HG02571 (cell line): ENCODE results near the gene ZBTB20.
A peak's percentile ranks its signal among the peaks of the same experiment; 100 is the strongest.
"Not testable (repeated sequence)": the region's sequence is repeated elsewhere in the genome, so short reads cannot be mapped to it uniquely, and the experiment has no call there.

Experiments used
- ATAC-seq: cut with Tn5 transposase; IDR thresholded peaks from one replicate; pipeline ENCODE4 v1.9.1; 2021; ENCODE audit warnings: mild to moderate bottlenecking, moderate library complexity; ENCODE audit not compliant: unreplicated experiment

ZBTB20 gene

GRCh38 chr3:115146418-115147328, at the start of gene ZBTB20:
Gene ZBTB20 (minus strand): TSS chr3:115147288.
- ATAC-seq: peak; percentile 28

DNA sequence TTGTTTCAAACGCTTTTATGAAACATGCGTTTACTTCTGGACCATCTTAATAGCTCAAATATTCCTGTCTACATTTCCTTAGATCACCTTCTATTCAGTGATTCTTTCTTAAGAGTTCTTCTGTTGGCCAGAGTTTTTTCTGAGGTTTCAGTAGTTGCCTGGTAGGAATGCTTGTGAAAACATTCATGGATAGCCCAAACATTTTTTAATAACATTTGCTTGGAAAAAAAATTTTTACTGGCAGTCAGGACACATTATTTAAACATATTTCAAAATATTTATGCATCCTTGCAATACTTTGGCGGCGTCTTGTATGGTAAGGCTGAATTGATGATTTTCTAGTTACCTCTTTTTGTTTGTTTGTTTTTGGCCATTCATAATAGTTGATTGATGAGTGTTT, 47.4 kb upstream of the ZBTB20 start:
- no peak for ATAC-seq

DNA sequence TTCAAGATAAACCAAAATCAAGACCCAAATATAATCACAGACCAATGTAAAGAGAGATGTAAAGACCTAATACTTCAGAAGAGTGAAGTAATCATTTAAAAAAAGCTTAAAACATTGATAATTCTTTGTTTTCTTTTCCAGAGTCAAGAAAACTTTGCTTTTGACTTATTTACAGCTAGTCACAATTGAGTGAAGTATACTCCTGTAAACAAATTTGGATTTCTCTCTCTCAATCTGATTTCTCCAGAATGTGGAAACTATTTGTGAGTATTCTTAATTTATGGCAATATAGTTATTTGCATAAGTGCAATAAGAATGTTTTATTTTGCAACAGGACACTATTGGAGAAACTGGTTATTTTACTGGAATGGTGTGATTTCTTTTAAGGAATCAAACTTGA, 43.7 kb upstream of the ZBTB20 start:
- ATAC-seq: no peak

- peak; percentile 100 for ATAC-seq
Observed at GRCh38 chr3:115187149-115187757, 40.2 kb upstream of the ZBTB20 start.

GRCh38 chr3:115186351-115187148, 39.5 kb upstream of the ZBTB20 start:
- peak; percentile 24 for ATAC-seq

GRCh38 chr3:115184859-115185572, 37.9 kb upstream of the ZBTB20 start:
- not testable (repeated sequence) for ATAC-seq

- not testable (repeated sequence) for ATAC-seq
Observed at GRCh38 chr3:115178930-115179329, 31.8 kb upstream of the ZBTB20 start.

DNA sequence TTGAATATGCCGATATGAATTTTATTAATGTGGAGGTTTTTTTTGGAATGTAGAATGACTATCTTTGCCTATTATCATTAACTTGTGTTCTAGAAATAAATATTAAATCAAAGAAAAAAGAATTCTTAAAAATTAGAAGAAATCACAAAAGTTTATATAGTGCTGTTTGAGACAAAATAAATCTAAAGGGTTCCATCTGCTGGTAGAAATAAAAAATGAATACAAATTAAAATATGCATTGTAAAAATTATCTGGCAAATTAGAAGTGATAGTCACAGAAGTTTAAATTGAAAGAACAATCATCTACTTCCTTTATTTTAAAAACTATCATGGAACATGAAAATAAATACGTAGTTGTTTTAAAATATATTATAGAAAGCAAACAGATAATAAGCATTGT, 22.7 kb upstream of the ZBTB20 start:
- no peak for ATAC-seq

GRCh38 chr3:115165701-115166100, 18.6 kb upstream of the ZBTB20 start:
- no peak for ATAC-seq

- no peak for ATAC-seq
Observed at GRCh38 chr3:115165266-115165665, 18.2 kb upstream of the ZBTB20 start.

DNA sequence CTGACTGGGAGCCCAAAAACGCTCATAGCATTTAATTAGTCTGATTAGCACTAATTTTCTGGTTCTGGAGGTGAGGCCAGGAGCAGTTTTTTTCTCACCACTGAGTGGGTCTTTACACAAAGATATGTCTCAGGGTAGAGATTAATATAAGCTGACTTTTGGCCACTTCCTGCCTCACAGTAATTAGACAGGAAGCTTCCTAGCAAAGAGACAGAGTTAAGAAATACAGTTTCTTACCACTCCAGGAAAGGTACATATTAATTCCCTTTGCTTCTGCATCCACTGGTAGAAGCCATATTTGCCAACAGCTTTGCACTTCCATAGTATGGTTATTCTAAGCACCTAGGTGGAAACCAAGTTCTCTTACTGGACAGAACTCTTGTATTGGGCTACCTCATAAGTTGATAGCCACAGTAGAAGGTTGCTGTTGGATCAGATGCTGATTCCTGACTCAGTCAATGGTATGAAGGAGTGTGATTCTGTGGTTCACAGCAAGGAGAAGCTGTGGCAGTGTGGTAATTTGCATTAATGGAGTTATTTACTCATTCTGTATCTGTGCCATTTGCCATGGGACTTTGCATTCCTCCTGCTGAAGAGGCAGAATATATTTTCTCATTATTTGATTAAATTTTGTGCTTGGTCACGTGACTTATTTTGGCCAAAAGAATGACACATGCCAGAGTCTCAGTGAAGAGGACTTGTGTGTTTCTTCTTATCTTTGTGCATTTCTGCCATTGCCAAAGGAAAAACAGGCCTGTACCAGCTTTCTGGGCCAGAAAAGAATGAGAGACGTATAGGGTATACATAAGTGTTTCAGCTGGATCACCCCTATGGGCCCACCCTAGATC, 17.5 kb upstream of the ZBTB20 start:
- ATAC-seq: no peak

DNA sequence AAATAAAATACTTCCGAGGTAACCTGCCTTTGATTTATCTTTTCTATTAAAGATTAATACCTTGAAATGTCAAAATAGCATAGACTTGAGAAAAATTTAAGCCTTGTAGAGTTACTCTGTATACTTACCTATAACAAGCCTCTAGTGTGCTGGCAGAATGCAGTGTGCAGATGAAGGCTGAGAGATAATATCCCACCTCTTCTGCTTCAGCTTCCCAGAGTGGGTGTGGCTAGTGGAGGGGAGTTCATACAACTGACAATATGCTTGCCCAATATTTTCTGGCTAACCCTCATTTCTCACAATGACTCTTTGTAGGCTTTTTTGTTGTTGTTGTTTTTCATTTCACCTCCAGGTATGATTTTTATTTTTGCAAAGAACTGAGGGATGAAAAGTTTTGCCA, 15.7 kb upstream of the ZBTB20 start:
- no peak for ATAC-seq

DNA sequence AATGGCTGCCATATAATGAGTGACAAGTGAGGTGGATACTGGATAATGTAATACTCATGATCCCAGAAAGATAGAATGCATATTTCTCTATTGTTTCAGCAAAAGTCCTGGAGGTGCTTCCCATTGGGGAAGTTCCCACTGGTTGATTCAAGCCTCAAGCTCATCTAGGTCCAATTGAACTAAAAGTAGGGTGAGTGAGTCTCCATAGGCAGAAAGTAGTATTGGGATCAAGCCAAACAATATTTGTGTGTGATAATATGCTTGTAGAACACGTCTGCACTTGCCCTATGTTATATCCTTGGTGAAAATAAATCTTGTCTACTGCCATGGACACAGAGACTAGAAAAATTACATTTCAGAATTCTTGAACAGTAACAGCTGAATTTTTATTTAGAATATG, 14.8 kb upstream of the ZBTB20 start:
- no peak for ATAC-seq

DNA sequence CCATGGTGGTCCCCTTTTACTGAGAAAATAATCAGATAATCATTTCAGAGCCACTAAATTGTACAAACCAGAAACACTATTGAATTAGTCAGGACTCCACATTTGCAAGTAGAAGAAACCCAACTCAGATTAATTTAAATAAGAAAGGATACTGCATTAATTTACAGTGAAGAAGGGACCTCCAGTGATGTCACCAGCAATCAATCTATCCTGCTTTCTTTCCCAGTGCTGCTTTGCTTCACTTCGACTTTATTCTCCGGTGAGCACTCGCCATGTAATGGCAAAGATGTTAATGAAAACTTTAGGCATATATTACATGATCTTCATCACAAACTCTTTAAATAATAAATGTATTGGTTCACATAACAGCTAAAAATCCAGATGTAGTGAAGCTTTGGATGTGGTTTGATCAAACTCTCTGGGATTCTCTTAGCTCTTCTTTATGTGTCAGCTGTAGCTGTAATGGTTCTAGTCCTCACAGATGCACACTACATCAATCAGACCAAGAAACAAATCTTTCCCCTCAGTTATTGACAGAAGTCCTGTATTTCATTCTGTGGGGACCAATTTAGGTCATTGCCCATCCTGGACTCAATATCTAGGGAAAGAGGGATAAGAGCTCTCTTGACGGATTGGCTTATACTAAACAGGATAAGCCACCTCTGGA, 14.2 kb upstream of the ZBTB20 start:
- no peak for ATAC-seq

- ATAC-seq: peak; percentile 100
Observed at GRCh38 chr3:115160295-115160694, 13.2 kb upstream of the ZBTB20 start.

DNA sequence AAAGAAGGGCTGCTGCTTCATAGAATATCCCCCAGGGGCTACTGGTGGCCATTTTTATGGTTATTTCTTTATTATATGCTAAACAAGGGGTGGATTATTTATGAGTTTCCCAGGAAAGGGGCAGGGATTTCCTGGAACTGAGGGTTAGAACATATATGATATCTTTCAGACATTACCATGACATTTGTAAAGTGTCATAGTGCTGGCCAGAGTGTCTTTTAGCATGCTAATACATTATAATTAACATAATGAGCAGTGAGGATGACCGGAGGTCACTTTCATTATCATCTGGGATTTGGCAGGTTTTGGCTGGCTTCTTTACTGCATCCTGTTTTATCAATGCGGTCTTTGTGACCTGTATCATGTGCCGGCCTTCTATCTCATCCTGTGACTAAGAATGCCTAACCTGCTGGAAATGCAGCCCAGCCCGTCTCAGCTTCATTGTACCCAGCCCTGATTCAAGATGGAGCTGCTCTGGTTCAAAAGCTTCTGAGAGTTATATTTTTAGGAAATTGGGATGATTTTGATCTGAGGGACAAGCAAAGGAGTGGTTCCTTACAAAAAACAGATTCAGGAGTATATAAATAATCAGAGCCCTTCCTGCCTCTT, 9.1 kb upstream of the ZBTB20 start:
- ATAC-seq: no peak

- ATAC-seq: no peak
Observed at GRCh38 chr3:115154611-115155010, 7.5 kb upstream of the ZBTB20 start.

- no peak for ATAC-seq
Observed at GRCh38 chr3:115151921-115152320, 4.8 kb upstream of the ZBTB20 start.
